PC-3 (cell line): ENCODE results near the gene NSUN5.

ENCODE experiments used
- CTCF ChIP-seq: fragments of 300-600 bp; sonication (generic); conservative IDR thresholded peaks from 2 replicates; pipeline ENCODE4 v1.5.1; 2017; ENCODE audit warnings: antibody characterized with exemption, low read depth, mild to moderate bottlenecking, low read length
- EZH2 ChIP-seq: fragments of 300-600 bp; sonication (generic); IDR thresholded peaks from one replicate; pipeline ENCODE4 v1.6.1; 2017; ENCODE audit warnings: antibody characterized with exemption, mild to moderate bottlenecking, low read length; ENCODE audit not compliant: unreplicated experiment
- EZH2phosphoT487 ChIP-seq: fragments of 300-600 bp; sonication (generic); IDR thresholded peaks from 2 replicates; pipeline ENCODE4 v1.6.1; 2018; ENCODE audit warnings: mild to moderate bottlenecking, antibody characterized with exemption, low read length, borderline replicate concordance

- TF ChIP-seq CTCF (no peak), EZH2 (no peak), EZH2phosphoT487 (no peak)
Measured at GRCh38 chr7:73354821-73355220, 46.2 kb upstream of the NSUN5 start.
